ENCODE measurements around the gene SCML2. TPM values are rescaled to one million over a fixed set of nuclear protein-coding genes. Genes with fewer than 3 reads are reported as not detected.
A peak's percentile ranks its signal among the peaks of the same experiment; 100 is the strongest.

SCML2 gene
- polyA plus RNA-seq, 2 of the 4 experiments (the other 2 are of a cell fraction): 8.0 to 13.9 TPM

GRCh38 chrX:18297251-18297650, 57.2 kb downstream of the SCML2 start:
- TF ChIP-seq FOXS1 (CRISPR knock-in tag; IDR thresholded peaks at IDR 0.05) (no peak), CHD4 (IDR thresholded peaks at IDR 0.05; ENCODE audit: borderline replicate concordance) (no peak)
- Histone ChIP-seq H3K4me2 (no peak overlapping the region), H3K4me3 (no peak overlapping the region), H3K4me1 (no peaks in the 10 kb centered on the region), H3K27ac (no peak overlapping the region), H3K9me3 (no peaks in the 10 kb centered on the region; the same call in 2 of the 3 replicates)
- FAIRE-seq: peak; percentile 95
- ChIA-PET CTCF (no interaction called here), POLR2A (no interaction called here)
- WGBS (ENCODE audit: missing lambda C conversion rate): 90% methylated on average over 2 of the region's 2 CpGs
- ATAC-seq: no peak
- DNase-seq (ENCODE audit: low read depth in 1 of 2, low spot score in 1 of 2): no peak

DNA sequence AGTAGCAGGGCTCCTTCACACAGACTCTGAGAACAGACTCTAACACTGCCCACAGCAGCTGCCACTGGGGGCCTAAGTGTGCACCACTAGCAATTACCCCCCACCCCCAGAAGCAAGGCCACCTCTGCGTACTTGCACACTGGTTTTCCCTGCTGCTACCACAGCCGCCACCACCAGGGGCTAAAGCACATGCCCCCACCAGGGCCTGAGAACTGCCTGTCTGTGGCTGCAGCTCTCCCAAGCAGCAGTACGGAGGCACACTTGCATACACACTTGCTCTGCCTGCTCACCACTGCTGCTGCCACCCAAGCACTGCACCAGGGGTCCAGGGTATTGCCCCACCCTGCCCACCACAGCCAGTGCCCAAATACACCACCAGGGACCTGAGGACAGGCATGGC, 59.6 kb downstream of the SCML2 start:
- H3K4me2 ChIP-seq: no peak overlapping the region
- H3K27ac ChIP-seq: no peak overlapping the region
- POLR2A ChIA-PET: no interaction called here
- no peaks in the 10 kb centered on the region for H3K4me1 ChIP-seq
- no peak for FAIRE-seq
- no peak overlapping the region for H3K4me3 ChIP-seq
- TF ChIP-seq KDM1A (IDR thresholded peaks at IDR 0.05; ENCODE audit: low read depth) (no peak), MAZ (IDR thresholded peaks at IDR 0.05; ENCODE audit: borderline replicate concordance, low read depth, low read length) (no peak), POLR2AphosphoS2 (conservative IDR thresholded peaks at IDR 0.05; ENCODE audit: low read length) (no peak), HOXB5 (CRISPR knock-in tag; IDR thresholded peaks at IDR 0.05) (no peak), PBX3 (IDR thresholded peaks at IDR 0.05) (no peak), CBX8 (IDR thresholded peaks at IDR 0.05) (no peak), MYC (IDR thresholded peaks at IDR 0.05; ENCODE audit: borderline replicate concordance, low read length) (no peak), ZC3H11A (IDR thresholded peaks at IDR 0.05) (no peak)
- DNase-seq (ENCODE audit: low read depth in 1 of 2, low spot score in 1 of 2): no peak
- 100% methylated on average over 2 of the region's 3 CpGs for WGBS (ENCODE audit: missing lambda C conversion rate)
- CTCF ChIA-PET: no interaction called here
- ATAC-seq: peak in 1 of 2 experiments; percentile 38; a peak in 3 of 6 replicates
- H3K9me3 ChIP-seq: no peaks in the 10 kb centered on the region; the same call in 2 of the 3 replicates

- TF ChIP-seq HOXB13 (CRISPR knock-in tag; IDR thresholded peaks at IDR 0.05; ENCODE audit: low read depth): no peak
- no peak for TF ChIP-seq SREBF2 (IDR thresholded peaks at IDR 0.05)
- no peak for TF ChIP-seq RAD21 (conservative IDR thresholded peaks at IDR 0.05 in 1 of 2, IDR thresholded peaks at IDR 0.05 in 1 of 2)
- TF ChIP-seq POLR2AphosphoS2 (conservative IDR thresholded peaks at IDR 0.05; ENCODE audit: low read length): no peak
- TF ChIP-seq, protein P1, sequence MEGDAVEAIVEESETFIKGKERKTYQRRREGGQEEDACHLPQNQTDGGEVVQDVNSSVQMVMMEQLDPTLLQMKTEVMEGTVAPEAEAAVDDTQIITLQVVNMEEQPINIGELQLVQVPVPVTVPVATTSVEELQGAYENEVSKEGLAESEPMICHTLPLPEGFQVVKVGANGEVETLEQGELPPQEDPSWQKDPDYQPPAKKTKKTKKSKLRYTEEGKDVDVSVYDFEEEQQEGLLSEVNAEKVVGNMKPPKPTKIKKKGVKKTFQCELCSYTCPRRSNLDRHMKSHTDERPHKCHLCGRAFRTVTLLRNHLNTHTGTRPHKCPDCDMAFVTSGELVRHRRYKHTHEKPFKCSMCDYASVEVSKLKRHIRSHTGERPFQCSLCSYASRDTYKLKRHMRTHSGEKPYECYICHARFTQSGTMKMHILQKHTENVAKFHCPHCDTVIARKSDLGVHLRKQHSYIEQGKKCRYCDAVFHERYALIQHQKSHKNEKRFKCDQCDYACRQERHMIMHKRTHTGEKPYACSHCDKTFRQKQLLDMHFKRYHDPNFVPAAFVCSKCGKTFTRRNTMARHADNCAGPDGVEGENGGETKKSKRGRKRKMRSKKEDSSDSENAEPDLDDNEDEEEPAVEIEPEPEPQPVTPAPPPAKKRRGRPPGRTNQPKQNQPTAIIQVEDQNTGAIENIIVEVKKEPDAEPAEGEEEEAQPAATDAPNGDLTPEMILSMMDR (IDR thresholded peaks at IDR 0.05): no peak
- TF ChIP-seq CBX8 (IDR thresholded peaks at IDR 0.05): no peak
- TF ChIP-seq MAZ (IDR thresholded peaks at IDR 0.05; ENCODE audit: borderline replicate concordance, low read depth, low read length): no peak
- no peak for TF ChIP-seq FOXS1 (CRISPR knock-in tag; IDR thresholded peaks at IDR 0.05)
- TF ChIP-seq HOXB5 (CRISPR knock-in tag; IDR thresholded peaks at IDR 0.05): no peak
- TF ChIP-seq PBX3 (IDR thresholded peaks at IDR 0.05): no peak
- no peak for TF ChIP-seq ZFP36 (IDR thresholded peaks at IDR 0.05; ENCODE audit: borderline replicate concordance, partially characterized antibody)
- TF ChIP-seq RNF2 (IDR thresholded peaks at IDR 0.05; ENCODE audit: borderline replicate concordance, low read depth): no peak
- TF ChIP-seq MYC (IDR thresholded peaks at IDR 0.05; ENCODE audit: borderline replicate concordance, low read length): no peak
- TF ChIP-seq RARB (CRISPR knock-in tag; IDR thresholded peaks at IDR 0.05): no peak
- ChIA-PET POLR2A (no interaction called here), CTCF (interaction anchor here (1.0 kb wide), 1 partner anchor 87 kb away, joined by 3 read pairs; no protein-coding TSS in a partner anchor)
- FAIRE-seq: no peak
- Histone ChIP-seq H3K9me3 (no peaks in the 10 kb centered on the region), H3K27ac (no peak overlapping the region), H3K4me1 (no peaks in the 10 kb centered on the region), H3K4me2 (no peak overlapping the region), H3K4me3 (no peak overlapping the region)
- ATAC-seq: no peak
- no peak for DNase-seq (ENCODE audit: low read depth in 1 of 2, low spot score in 1 of 2)
- 77% methylated on average over 7 of the region's 7 CpGs for WGBS (ENCODE audit: missing lambda C conversion rate)
These were observed 63.4 kb downstream of the SCML2 start for GRCh38 chrX:18291006-18291545.

Measured in A549 (cell line).